DND-41 (cell line): ENCODE measurements around the gene FOCAD.

ENCODE experiments used
- ATAC-seq: fragments of 200-7000 bp; cut with Tn5 transposase; 3 replicates; pipeline ENCODE4 v1.9.1; 2021; ENCODE audit warnings: low read depth; ENCODE audit not compliant: insufficient read depth
- DNase-seq: peaks from one replicate; pipeline ENCODE4 v3.0.0-alpha.2; 2020
- H2AFZ ChIP-seq: 2 replicates; pipeline ENCODE4 v1.6.0; 2012; ENCODE audit warnings: low read depth, low read length
- H3K27ac ChIP-seq: 2 replicates; pipeline ENCODE4 v1.5.1; 2012; ENCODE audit warnings: low read length, inconsistent platforms
- H3K27me3 ChIP-seq: fragments of 200-600 bp; sonication (generic); 2 replicates; pipeline ENCODE4 v1.6.0; 2012; ENCODE audit warnings: low read length, mild to moderate bottlenecking, inconsistent platforms; ENCODE audit not compliant: insufficient read depth, poor library complexity
- H3K36me3 ChIP-seq: 2 replicates; pipeline ENCODE4 v1.5.1; 2012; ENCODE audit warnings: low read length, inconsistent platforms; ENCODE audit not compliant: insufficient read depth
- H3K4me1 ChIP-seq: 2 replicates; pipeline ENCODE4 v1.5.1; 2012; ENCODE audit warnings: mild to moderate bottlenecking, low read length; ENCODE audit not compliant: insufficient read depth
- H3K4me2 ChIP-seq: 2 replicates; pipeline ENCODE4 v1.6.0; 2012; ENCODE audit warnings: mild to moderate bottlenecking, moderate library complexity, low read length, inconsistent platforms; ENCODE audit not compliant: insufficient read depth
- H3K4me3 ChIP-seq, 2 experiments: fragments of 200-600 bp in 1 of 2; shearing (Covaris generic) in 1 of 2; 2 replicates each; pipeline ENCODE4 v1.5.1; 2012 to 2016; ENCODE audit warnings: inconsistent platforms in 2 of 2, low read length in 2 of 2, mild to moderate bottlenecking in 2 of 2, low read depth in 1 of 2, moderate library complexity in 1 of 2
- H3K79me2 ChIP-seq: 2 replicates; pipeline ENCODE4 v1.6.0; 2012; ENCODE audit warnings: low read length, inconsistent platforms; ENCODE audit not compliant: insufficient read depth
- H3K9ac ChIP-seq: 2 replicates; pipeline ENCODE4 v1.6.0; 2012; ENCODE audit warnings: low read depth, mild to moderate bottlenecking, inconsistent platforms, low read length, moderate library complexity
- H3K9me3 ChIP-seq: 2 replicates; pipeline ENCODE4 v1.5.1; 2012; ENCODE audit warnings: low read length, moderate library complexity, mild to moderate bottlenecking, inconsistent platforms; ENCODE audit not compliant: insufficient read depth, severe bottlenecking
- H4K20me1 ChIP-seq: 2 replicates; pipeline ENCODE4 v1.6.0; 2012; ENCODE audit warnings: low read length; ENCODE audit not compliant: insufficient read depth
- EZH2 ChIP-seq: IDR thresholded peaks from 3 replicates; pipeline ENCODE4 v1.6.1; 2012; ENCODE audit warnings: borderline replicate concordance, low read depth, mild to moderate bottlenecking, moderate library complexity, low read length, inconsistent platforms; ENCODE audit not compliant: severe bottlenecking
- TF ChIP-seq, protein P1 (sequence below): IDR thresholded peaks from 2 replicates; pipeline ENCODE4 v1.5.1; 2012; ENCODE audit warnings: borderline replicate concordance, low read length, moderate library complexity, mild to moderate bottlenecking; ENCODE audit not compliant: poor library complexity, severe bottlenecking; ENCODE audit errors: extremely low read depth

The FOCAD gene

DNA sequence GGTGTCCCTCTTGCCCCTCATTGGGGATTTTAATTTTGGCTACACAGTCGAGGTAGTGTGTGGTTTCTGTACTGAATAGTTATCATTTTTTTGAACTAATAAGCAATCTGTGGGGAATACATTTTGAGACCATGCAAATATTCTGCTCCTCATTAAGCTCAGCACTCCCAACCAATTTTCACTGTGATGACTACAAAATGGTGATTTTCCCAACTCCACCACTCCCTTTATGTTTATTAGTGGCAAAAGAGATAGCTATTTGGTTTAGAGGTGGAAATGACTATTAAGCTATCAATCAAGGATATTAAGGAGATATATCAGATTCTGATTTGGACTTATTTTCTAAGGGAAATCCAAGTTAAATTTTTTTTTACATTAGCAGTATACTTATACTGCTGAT is 62.9 kb downstream of the FOCAD start:
- Histone ChIP-seq H2AFZ (no peak overlapping the region), H3K4me1 (no peaks in the 10 kb centered on the region), H3K36me3 (peaks cover 10% of the 10 kb centered on the region; the same call in 1 of the 2 replicates), H3K79me2 (no peaks in the 10 kb centered on the region), H3K9me3 (no peaks in the 10 kb centered on the region), H3K9ac (no peak overlapping the region), H3K27ac (no peak overlapping the region), H4K20me1 (no peaks in the 10 kb centered on the region), H3K4me2 (no peak overlapping the region), H3K27me3 (no peaks in the 10 kb centered on the region), H3K4me3 (no peak overlapping the region)
- no peak for ATAC-seq
- TF ChIP-seq, protein P1, sequence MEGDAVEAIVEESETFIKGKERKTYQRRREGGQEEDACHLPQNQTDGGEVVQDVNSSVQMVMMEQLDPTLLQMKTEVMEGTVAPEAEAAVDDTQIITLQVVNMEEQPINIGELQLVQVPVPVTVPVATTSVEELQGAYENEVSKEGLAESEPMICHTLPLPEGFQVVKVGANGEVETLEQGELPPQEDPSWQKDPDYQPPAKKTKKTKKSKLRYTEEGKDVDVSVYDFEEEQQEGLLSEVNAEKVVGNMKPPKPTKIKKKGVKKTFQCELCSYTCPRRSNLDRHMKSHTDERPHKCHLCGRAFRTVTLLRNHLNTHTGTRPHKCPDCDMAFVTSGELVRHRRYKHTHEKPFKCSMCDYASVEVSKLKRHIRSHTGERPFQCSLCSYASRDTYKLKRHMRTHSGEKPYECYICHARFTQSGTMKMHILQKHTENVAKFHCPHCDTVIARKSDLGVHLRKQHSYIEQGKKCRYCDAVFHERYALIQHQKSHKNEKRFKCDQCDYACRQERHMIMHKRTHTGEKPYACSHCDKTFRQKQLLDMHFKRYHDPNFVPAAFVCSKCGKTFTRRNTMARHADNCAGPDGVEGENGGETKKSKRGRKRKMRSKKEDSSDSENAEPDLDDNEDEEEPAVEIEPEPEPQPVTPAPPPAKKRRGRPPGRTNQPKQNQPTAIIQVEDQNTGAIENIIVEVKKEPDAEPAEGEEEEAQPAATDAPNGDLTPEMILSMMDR = no peak
- TF ChIP-seq EZH2 = no peak
- DNase-seq = no peak

DNA sequence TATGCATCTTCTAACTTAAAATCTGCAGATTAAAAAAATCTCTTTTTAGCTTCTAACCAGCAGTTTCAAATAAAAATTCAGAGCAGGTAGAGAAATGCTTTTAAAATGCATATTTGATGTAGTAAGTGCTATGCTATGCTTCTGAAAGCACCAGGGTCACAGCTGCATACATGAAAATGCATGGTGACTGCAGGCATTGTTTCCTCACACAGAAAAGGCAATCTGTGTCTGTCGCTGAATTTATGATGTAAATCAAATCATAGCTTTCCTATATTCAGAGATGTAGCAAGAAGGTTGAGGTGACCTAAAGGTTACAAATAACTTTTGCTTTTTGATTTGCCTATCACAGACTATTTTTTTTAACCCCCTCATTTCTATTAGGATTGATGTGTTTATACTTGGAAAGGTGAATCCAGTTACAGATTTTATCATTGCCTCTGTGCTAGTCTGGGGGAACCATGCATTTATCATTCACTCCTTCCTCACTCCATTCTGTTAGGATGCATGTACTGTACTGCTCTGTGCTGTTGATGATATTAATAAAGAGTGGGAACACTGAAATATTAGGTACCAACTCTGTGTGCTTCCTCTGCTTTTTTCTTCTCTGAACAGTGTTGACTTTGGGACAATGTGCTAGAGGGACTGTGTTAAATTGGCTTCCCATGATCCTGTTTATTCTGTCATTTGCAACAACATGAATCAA is 65.6 kb downstream of the FOCAD start:
- H3K79me2 ChIP-seq = no peaks in the 10 kb centered on the region
- H3K4me1 ChIP-seq = no peaks in the 10 kb centered on the region
- no peaks in the 10 kb centered on the region for H3K9me3 ChIP-seq
- H2AFZ ChIP-seq = no peak overlapping the region
- H3K36me3 ChIP-seq = no peaks in the 10 kb centered on the region
- no peak for DNase-seq
- no peaks in the 10 kb centered on the region for H4K20me1 ChIP-seq
- H3K27me3 ChIP-seq = no peaks in the 10 kb centered on the region
- no peak overlapping the region for H3K4me3 ChIP-seq
- no peak overlapping the region for H3K4me2 ChIP-seq
- TF ChIP-seq EZH2 = no peak
- TF ChIP-seq, protein P1 = no peak
- no peak overlapping the region for H3K27ac ChIP-seq
- H3K9ac ChIP-seq = no peak overlapping the region
- no peak for ATAC-seq

DNA sequence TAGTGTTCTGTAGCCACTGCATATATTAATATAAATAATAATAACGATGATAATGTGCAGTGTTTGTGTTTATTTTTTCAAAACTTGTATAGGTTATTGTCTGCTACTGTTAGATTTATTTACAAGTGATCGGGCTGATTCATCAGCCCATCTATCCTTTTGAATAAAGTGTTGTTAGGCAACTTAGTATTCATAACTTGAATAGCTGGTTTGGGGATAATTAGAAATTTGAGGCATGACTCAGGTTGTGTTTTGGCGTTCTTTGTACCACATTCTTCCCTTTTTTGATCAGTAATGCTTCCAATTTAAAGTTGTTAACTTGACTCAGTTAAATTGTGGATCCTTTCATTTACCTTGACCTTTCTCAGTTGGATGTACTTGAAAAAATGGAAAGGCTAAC is 69.7 kb downstream of the FOCAD start:
- H2AFZ ChIP-seq = no peak overlapping the region
- peaks cover 5% of the 10 kb centered on the region; the same call in 1 of the 2 replicates for H3K36me3 ChIP-seq
- H3K4me2 ChIP-seq = no peak overlapping the region
- DNase-seq = no peak
- no peaks in the 10 kb centered on the region for H3K79me2 ChIP-seq
- no peak overlapping the region for H3K4me3 ChIP-seq
- TF ChIP-seq, protein P1 = no peak
- TF ChIP-seq EZH2 = no peak
- H4K20me1 ChIP-seq = no peaks in the 10 kb centered on the region
- ATAC-seq = no peak
- H3K9ac ChIP-seq = no peak overlapping the region
- no peaks in the 10 kb centered on the region for H3K27me3 ChIP-seq
- H3K9me3 ChIP-seq = no peaks in the 10 kb centered on the region
- H3K4me1 ChIP-seq = no peaks in the 10 kb centered on the region
- no peak overlapping the region for H3K27ac ChIP-seq

DNA sequence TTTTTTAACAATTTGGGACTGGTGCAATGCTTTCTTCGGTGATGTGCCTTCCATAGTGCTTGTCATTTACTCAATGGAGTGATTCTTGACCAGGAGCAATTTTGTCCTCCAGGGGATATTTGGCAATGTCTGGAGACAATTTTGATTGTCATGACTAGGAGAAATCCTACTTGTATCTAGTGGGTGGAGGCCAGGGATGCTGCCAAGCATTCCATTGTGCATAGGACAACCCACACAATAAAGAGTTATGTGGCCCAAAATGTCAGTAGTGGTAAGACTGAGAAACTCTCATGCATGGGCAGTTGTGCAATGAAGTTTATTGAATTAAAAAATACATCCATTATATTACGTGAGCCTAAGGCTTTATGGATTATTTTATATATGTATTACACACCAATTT is 70.5 kb downstream of the FOCAD start:
- H3K4me2 ChIP-seq = no peak overlapping the region
- no peak for ATAC-seq
- no peak overlapping the region for H3K9ac ChIP-seq
- no peaks in the 10 kb centered on the region for H4K20me1 ChIP-seq
- no peak for DNase-seq
- no peak overlapping the region for H2AFZ ChIP-seq
- no peaks in the 10 kb centered on the region for H3K27me3 ChIP-seq
- H3K9me3 ChIP-seq = no peaks in the 10 kb centered on the region
- no peaks in the 10 kb centered on the region; the same call in 1 of the 2 replicates for H3K4me1 ChIP-seq
- H3K79me2 ChIP-seq = no peaks in the 10 kb centered on the region
- H3K36me3 ChIP-seq = peaks cover 5% of the 10 kb centered on the region; the same call in 1 of the 2 replicates
- no peak overlapping the region for H3K4me3 ChIP-seq
- no peak overlapping the region for H3K27ac ChIP-seq
- no peak for TF ChIP-seq EZH2
- TF ChIP-seq, protein P1 = no peak
